ENCODE measurements around the gene HIGD1C.
A peak's percentile ranks its signal among the peaks of the same experiment; 100 is the strongest.
"Not testable (repeated sequence)": the region's sequence is repeated elsewhere in the genome, so short reads cannot be mapped to it uniquely, and the experiment has no call there.

HIGD1C gene

GRCh38 chr12:50986966-50987737, 34.8 kb downstream of the HIGD1C start:
- DNase-seq = no peak

- DNase-seq = no peak
These were observed 35.7 kb downstream of the HIGD1C start for GRCh38 chr12:50988051-50988450.

- no peak for DNase-seq
These were observed 36.5 kb downstream of the HIGD1C start for GRCh38 chr12:50988871-50989270.

- DNase-seq = no peak
These were observed 37.9 kb downstream of the HIGD1C start for GRCh38 chr12:50990147-50990727.

- DNase-seq = no peak
These were observed 38.4 kb downstream of the HIGD1C start for GRCh38 chr12:50990791-50991190.

- DNase-seq = no peak
These were observed 38.9 kb downstream of the HIGD1C start for GRCh38 chr12:50991291-50991690.

- no peak for DNase-seq
These were observed 40.5 kb downstream of the HIGD1C start for GRCh38 chr12:50992819-50993218.

GRCh38 chr12:50999093-50999492, 46.7 kb downstream of the HIGD1C start:
- no peak for DNase-seq

- no peak for DNase-seq
These were observed 47.9 kb downstream of the HIGD1C start for GRCh38 chr12:51000245-51000644.

GRCh38 chr12:51001799-51002198, 49.5 kb downstream of the HIGD1C start:
- no peak for DNase-seq

GRCh38 chr12:51004504-51004903, 52.2 kb downstream of the HIGD1C start:
- DNase-seq = no peak

- DNase-seq = no peak
These were observed 52.7 kb downstream of the HIGD1C start for GRCh38 chr12:51005030-51005429.

- DNase-seq = no peak
These were observed 53.3 kb downstream of the HIGD1C start for GRCh38 chr12:51005671-51006070.

GRCh38 chr12:51008329-51009055, 56.1 kb downstream of the HIGD1C start:
- DNase-seq = no peak

GRCh38 chr12:51009056-51009440, 56.7 kb downstream of the HIGD1C start:
- DNase-seq = peak; percentile 34

- DNase-seq = no peak
These were observed 59.6 kb downstream of the HIGD1C start for GRCh38 chr12:51011955-51012354.

- DNase-seq = no peak
These were observed 60.4 kb downstream of the HIGD1C start for GRCh38 chr12:51012570-51013236.

- no peak for DNase-seq
These were observed 61.1 kb downstream of the HIGD1C start for GRCh38 chr12:51013441-51013840.

- DNase-seq = not testable (repeated sequence)
These were observed 62.1 kb downstream of the HIGD1C start for GRCh38 chr12:51014467-51014866.

GRCh38 chr12:51017452-51017851, 65.1 kb downstream of the HIGD1C start:
- no peak for DNase-seq

- DNase-seq = no peak
These were observed 66.6 kb downstream of the HIGD1C start for GRCh38 chr12:51018956-51019355.

GRCh38 chr12:51019927-51020326, 67.6 kb downstream of the HIGD1C start:
- no peak for DNase-seq
